Occipital lobe (tissue), 2 donors: ENCODE results near the gene OSGIN1. TPM values are rescaled to one million over a fixed set of nuclear protein-coding genes. Genes with fewer than 3 reads are reported as not detected.

Source experiments
- DNase-seq: peaks from one replicate; lab custom pipeline; 2025; lab: John Stamatoyannopoulos, UW
- total RNA-seq: library from RNA; depleted of rRNA; stranded (reverse); fragments of >200 nt; gene quantifications from one replicate; pipeline ENCODE4 v1.2.3, GENCODE V29; 2014

OSGIN1 gene
- total RNA-seq, 1 donor from 2014 or later, result 0.31 TPM

- DNase-seq, result no peak
Measured at GRCh38 chr16:84001726-84002125, 48.7 kb downstream of the OSGIN1 start.

- no peak for DNase-seq
Measured at GRCh38 chr16:84003038-84003437, 50.0 kb downstream of the OSGIN1 start.

GRCh38 chr16:84004442-84004841 is 51.4 kb downstream of the OSGIN1 start:
- DNase-seq, result no peak

- no peak for DNase-seq
Measured at GRCh38 chr16:84005391-84005790, 52.4 kb downstream of the OSGIN1 start.

GRCh38 chr16:84007520-84007919 is 54.5 kb downstream of the OSGIN1 start:
- DNase-seq, result no peak

GRCh38 chr16:84007965-84008364 is 54.9 kb downstream of the OSGIN1 start:
- no peak for DNase-seq

- DNase-seq, result no peak
Measured at GRCh38 chr16:84009282-84009681, 56.2 kb downstream of the OSGIN1 start.

- peak; percentile 61 for DNase-seq
Measured at GRCh38 chr16:84013787-84014569, 60.9 kb downstream of the OSGIN1 start.

- no peak for DNase-seq
Measured at GRCh38 chr16:84014570-84015327, 61.7 kb downstream of the OSGIN1 start.

- no peak for DNase-seq
Measured at GRCh38 chr16:84015399-84015798, 62.4 kb downstream of the OSGIN1 start.

Other genes starting within 250 kb of the OSGIN1 start
- 114 TPM for gene HSBP1, start 145.3 kb upstream of the OSGIN1 start, total RNA-seq
- 3.6 TPM for gene MLYCD, start 54.1 kb upstream of the OSGIN1 start, total RNA-seq
- gene NECAB2, start 15.0 kb downstream of the OSGIN1 start, total RNA-seq, result 1.9 TPM
- not detected for gene SLC38A8, start 89.6 kb downstream of the OSGIN1 start, total RNA-seq
- gene MBTPS1, start 163.7 kb downstream of the OSGIN1 start, total RNA-seq, result 78.1 TPM
- gene HSDL1, start 191.9 kb downstream of the OSGIN1 start, total RNA-seq, result 165 TPM
- gene DNAAF1, start 192.1 kb downstream of the OSGIN1 start, total RNA-seq, result 0.62 TPM
- gene TAF1C, start 233.8 kb downstream of the OSGIN1 start, total RNA-seq, result 14.3 TPM
- gene ADAD2, start 237.9 kb downstream of the OSGIN1 start, total RNA-seq, result not detected